HCT116 (cell line): Measurements from ENCODE around the gene C2CD3. TPM values are rescaled to one million over a fixed set of nuclear protein-coding genes. Genes with fewer than 3 reads are reported as not detected.
"Not testable (repeated sequence)": the region's sequence is repeated elsewhere in the genome, so short reads cannot be mapped to it uniquely, and the experiment has no call there.

Source experiments
- ATAC-seq: fragments of 200-7000 bp; cut with Tn5 transposase; 2 replicates; pipeline ENCODE4 v1.9.1; 2020; ENCODE audit warnings: mild to moderate bottlenecking, moderate library complexity
- BruUV-seq: library from RNA; stranded (reverse); fragments of 400-500 nt; replicated peaks from 2 replicates; lab custom pipeline; 2021; lab: Mats Ljungman, UMichigan
- CTCF ChIA-PET: fragments of 300-600 bp; sonication (Branson Sonifier 250); formaldehyde crosslinking; loops from one replicate; lab custom pipeline; 2021; ENCODE audit warnings: antibody characterized with exemption; lab: Charles Lee
- POLR2A ChIA-PET: fragments of 300-600, 350-600 bp; sonication (Branson Sonifier 250); formaldehyde crosslinking; loops from one replicate; lab custom pipeline; 2021; ENCODE audit warnings: antibody characterized with exemption; lab: Charles Lee
- RAD21 ChIA-PET, 2 experiments: fragments of 300-600 bp; sonication (Branson Sonifier 250); formaldehyde crosslinking; loops; one replicate each; lab custom pipeline; 2023; ENCODE audit warnings: low total read pairs in 2 of 2; ENCODE audit not compliant: uncharacterized antibody in 2 of 2, unreplicated experiment in 2 of 2, low non-redundant PET in 1 of 2; lab: Charles Lee
- DNase-seq: peaks from one replicate; pipeline ENCODE4 v3.0.0-alpha.2; 2010; ENCODE audit warnings: low read depth, low spot score
- H2AFZ ChIP-seq: fragments of 200-600 bp; shearing (Covaris generic), sonication (generic); 2 replicates; pipeline ENCODE4 v1.6.1; 2017; ENCODE audit warnings: low read depth, mixed run types, mixed read lengths, antibody characterized with exemption, low read length; ENCODE audit not compliant: poor library complexity, severe bottlenecking
- H3K27ac ChIP-seq: 2 replicates; pipeline ENCODE4 v1.5.1; 2012; ENCODE audit warnings: low read depth, low read length
- H3K27me3 ChIP-seq: fragments of 200-600 bp; sonication (generic); 2 replicates; pipeline ENCODE4 v1.6.1; 2016; ENCODE audit warnings: mixed run types, low read length, mixed read lengths; ENCODE audit not compliant: insufficient read depth
- H3K36me3 ChIP-seq, 2 experiments: fragments of 200-500 bp in 1 of 2; fragments of 200-600 bp in 1 of 2; sonication (Bioruptor generic) in 1 of 2; sonication (generic) in 1 of 2; 2 replicates each; pipeline versions ENCODE4 v1.5.1 to v1.6.1; 2014 to 2016; ENCODE audit warnings: low read length in 2 of 2, inconsistent platforms in 1 of 2, mixed read lengths in 1 of 2, mixed run types in 1 of 2; ENCODE audit not compliant: insufficient read depth in 2 of 2, control insufficient read depth in 1 of 2
- H3K4me1 ChIP-seq, 2 experiments: fragments of 200-600 bp in 1 of 2; sonication (generic) in 1 of 2; 2 replicates each; pipeline versions ENCODE4 v1.5.1 to v1.6.1; 2012 to 2017; ENCODE audit warnings: low read length in 2 of 2, inconsistent platforms in 1 of 2, mild to moderate bottlenecking in 1 of 2, mixed read lengths in 1 of 2, mixed run types in 1 of 2, moderate library complexity in 1 of 2; ENCODE audit not compliant: insufficient read depth in 2 of 2, control insufficient read depth in 1 of 2
- H3K4me2 ChIP-seq: fragments of 200-600 bp; sonication (generic); 2 replicates; pipeline ENCODE4 v1.6.1; 2017; ENCODE audit warnings: mixed run types, low read length, mixed read lengths
- H3K4me3 ChIP-seq, 2 experiments: fragments of 200-600 bp in 1 of 2; sonication (generic) in 1 of 2; replicated peaks in 1 of 2; 2 replicates each; pipeline ENCODE4 v1.5.1; 2011 to 2016; ENCODE audit warnings: low read length in 2 of 2, control low read depth in 1 of 2, low read depth in 1 of 2, mild to moderate bottlenecking in 1 of 2, mixed read lengths in 1 of 2, mixed run types in 1 of 2
- H3K79me2 ChIP-seq: fragments of 200-600 bp; sonication (generic); 2 replicates; pipeline ENCODE4 v1.6.1; 2017; ENCODE audit warnings: mild to moderate bottlenecking, mixed run types, low read length, moderate library complexity, mixed read lengths; ENCODE audit not compliant: insufficient read depth
- H3K9ac ChIP-seq: fragments of 200-600 bp; sonication (generic); 2 replicates; pipeline ENCODE4 v1.6.1; 2016; ENCODE audit warnings: low read length, mixed read lengths
- H3K9me2 ChIP-seq: fragments of 200-600 bp; sonication (generic), shearing (Covaris generic); 2 replicates; pipeline ENCODE4 v1.6.1; 2017; ENCODE audit warnings: mixed run types, mild to moderate bottlenecking, moderate library complexity; ENCODE audit not compliant: insufficient read depth
- H3K9me3 ChIP-seq, 2 experiments: fragments of 200-500 bp in 1 of 2; fragments of 200-600 bp in 1 of 2; sonication (Bioruptor generic) in 1 of 2; sonication (generic) in 1 of 2; 2 replicates each; pipeline ENCODE4 v1.6.1; 2014 to 2017; ENCODE audit warnings: low read length in 2 of 2, mixed read lengths in 2 of 2, inconsistent platforms in 1 of 2, low read depth in 1 of 2, mild to moderate bottlenecking in 1 of 2, mixed run types in 1 of 2, moderate library complexity in 1 of 2; ENCODE audit not compliant: control insufficient read depth in 1 of 2, insufficient read depth in 1 of 2
- H4K20me1 ChIP-seq: fragments of 200-600 bp; sonication (generic), shearing (Covaris generic); 2 replicates; pipeline ENCODE4 v1.6.1; 2017; ENCODE audit warnings: mixed run types, mild to moderate bottlenecking, moderate library complexity; ENCODE audit not compliant: insufficient read depth
- CEBPB ChIP-seq: IDR thresholded peaks from 2 replicates; pipeline ENCODE4 v1.6.1; 2012; ENCODE audit warnings: low read depth
- CTCF ChIP-seq, 3 experiments: fragments of 200-600 bp in 1 of 3; sonication (generic) in 1 of 3; IDR thresholded peaks in 2 of 3; conservative IDR thresholded peaks in 1 of 3; 2 replicates each; pipeline ENCODE4 v1.5.1; 2012 to 2017; ENCODE audit warnings: low read depth in 2 of 3, low read length in 2 of 3, antibody characterized with exemption in 1 of 3, borderline replicate concordance in 1 of 3, control low read depth in 1 of 3, mild to moderate bottlenecking in 1 of 3, mixed read lengths in 1 of 3, mixed run types in 1 of 3, moderate library complexity in 1 of 3; ENCODE audit not compliant: insufficient read depth in 1 of 3
- ELF1 ChIP-seq: IDR thresholded peaks from 2 replicates; pipeline ENCODE4 v1.6.1; 2012; ENCODE audit warnings: low read depth, borderline replicate concordance
- EZH2 ChIP-seq: fragments of 200-600 bp; sonication (generic); IDR thresholded peaks from 2 replicates; pipeline ENCODE4 v1.6.1; 2017; ENCODE audit warnings: antibody characterized with exemption, mixed run types
- JUND ChIP-seq: IDR thresholded peaks from 2 replicates; pipeline ENCODE4 v1.6.1; 2012
- MAX ChIP-seq: IDR thresholded peaks from 2 replicates; pipeline ENCODE4 v1.6.1; 2012
- POLR2A ChIP-seq: IDR thresholded peaks from 2 replicates; pipeline ENCODE4 v1.7.0; 2011; ENCODE audit warnings: borderline replicate concordance; ENCODE audit not compliant: insufficient read depth, insufficient read length; ENCODE audit errors: extremely low read depth
- SIN3A ChIP-seq: IDR thresholded peaks from 2 replicates; pipeline ENCODE4 v1.6.1; 2012; ENCODE audit warnings: low read depth
- SRF ChIP-seq: IDR thresholded peaks from 2 replicates; pipeline ENCODE4 v1.6.1; 2012; ENCODE audit warnings: low read depth
- YY1 ChIP-seq: IDR thresholded peaks from 2 replicates; pipeline ENCODE4 v1.6.1; 2011; ENCODE audit warnings: low read length, low read depth, moderate library complexity, mild to moderate bottlenecking; ENCODE audit not compliant: insufficient replicate concordance; ENCODE audit errors: extremely low read depth
- ZBTB33 ChIP-seq: IDR thresholded peaks from 2 replicates; pipeline ENCODE4 v1.6.1; 2011; ENCODE audit warnings: mild to moderate bottlenecking, low read length, moderate library complexity; ENCODE audit not compliant: insufficient replicate concordance; ENCODE audit errors: extremely low read depth
- ZFX ChIP-seq: fragments of 450-650 bp; IDR thresholded peaks from 2 replicates; pipeline ENCODE4 v1.6.1; 2017
- ZNF274 ChIP-seq: fragments of 200-500 bp; sonication (Bioruptor generic); IDR thresholded peaks from 2 replicates; pipeline ENCODE4 v1.6.1; 2014; ENCODE audit warnings: mild to moderate bottlenecking, low read depth, low read length, inconsistent platforms
- intact Hi-C: fragments of 100-400 bp; cut with micrococcal nuclease; formaldehyde crosslinking; loops from 2 replicates; pipeline ENCODE4 v1.10.0; 2022
- total RNA-seq: library from RNA; stranded (reverse); gene quantifications from one replicate; pipeline ENCODE4 v1.2.1, GENCODE V29; 2021; ENCODE audit not compliant: unreplicated experiment

The C2CD3 gene
- total RNA-seq, 1 experiment from 2014 or later: 30.6 TPM

GRCh38 chr11:74120260-74121035 lies 50.4 kb downstream of the C2CD3 start:
- intact Hi-C loops, H3K27me3 ChIP-seq, H3K4me2 ChIP-seq, H3K9me3 ChIP-seq, H4K20me1 ChIP-seq, H3K4me3 ChIP-seq, H2AFZ ChIP-seq, H3K9ac ChIP-seq, BruUV-seq, H3K27ac ChIP-seq, CTCF ChIA-PET, ATAC-seq, H3K36me3 ChIP-seq, H3K4me1 ChIP-seq, H3K9me2 ChIP-seq, RAD21 ChIA-PET, H3K79me2 ChIP-seq, DNase-seq, POLR2A ChIA-PET: not testable (repeated sequence)

GRCh38 chr11:74116719-74117118 lies 54.1 kb downstream of the C2CD3 start:
- Histone ChIP-seq H4K20me1 (no peaks in the 10 kb centered on the region), H3K36me3 (peaks cover 5 to 9% of the 10 kb centered on the region in 2 experiments; a peak in 1 of 4 replicates), H3K4me3 (no peak overlapping the region), H3K9me2 (no peaks in the 10 kb centered on the region), H3K79me2 (no peaks in the 10 kb centered on the region), H3K27ac (no peak overlapping the region), H3K9ac (no peak overlapping the region), H2AFZ (no peak overlapping the region), H3K4me2 (no peak overlapping the region), H3K4me1 (no peaks in the 10 kb centered on the region), H3K9me3 (no peaks in the 10 kb centered on the region), H3K27me3 (no peaks in the 10 kb centered on the region)
- no peak for TF ChIP-seq ZNF274
- no peak for TF ChIP-seq ZBTB33
- no peak for TF ChIP-seq ZFX
- no peak for TF ChIP-seq SRF
- no peak for TF ChIP-seq YY1
- TF ChIP-seq JUND: no peak
- TF ChIP-seq MAX: no peak
- no peak for TF ChIP-seq CEBPB
- TF ChIP-seq CTCF (IDR thresholded peaks at IDR 0.05 in 2 of 3, conservative IDR thresholded peaks at IDR 0.05 in 1 of 3; ENCODE audit: borderline replicate concordance in 1 of 3, insufficient read depth in 1 of 3, low read depth in 2 of 3, low read length in 2 of 3): no peak
- no peak for TF ChIP-seq SIN3A
- TF ChIP-seq EZH2: no peak
- TF ChIP-seq POLR2A: no peak
- TF ChIP-seq ELF1: no peak
- RAD21 ChIA-PET: no interaction called here
- DNase-seq (no peak), ATAC-seq (no peak)
- POLR2A ChIA-PET: no interaction called here
- BruUV-seq: no TSS peak
- CTCF ChIA-PET: no interaction called here
- intact Hi-C loops: no loop called here
